Measurements from ENCODE around the gene FASTKD2. TPM values are rescaled to one million over a fixed set of nuclear protein-coding genes. Genes with fewer than 3 reads are reported as not detected.

The FASTKD2 gene
- total and polyA plus RNA-seq, 2 of the 8 experiments (the other 6 are each of a cell fraction or from before 2014, with no cell fraction given) = 35.7 to 38.5 TPM

GRCh38 chr2:206838690-206839089 lies 73.3 kb downstream of the FASTKD2 start:
- H3K9me3 ChIP-seq (ENCODE audit: insufficient read depth in 2 of 2, low read depth in 1 of 2, low read length in 1 of 2) = peaks cover 4 to 8% of the 10 kb centered on the region in 2 experiments; a peak in 2 of 4 replicates
- no peak overlapping the region for H3K4me3 ChIP-seq (ENCODE audit: extremely low read depth in 1 of 4, insufficient read depth in 2 of 4, low read depth in 3 of 4, low read length in 4 of 4)
- no peak overlapping the region for H3K9ac ChIP-seq (replicated peaks in 1 of 4; ENCODE audit: extremely low read depth in 1 of 4, low read depth in 3 of 4, low read length in 3 of 4)
- H2BK5ac ChIP-seq (ENCODE audit: low read depth, low read length) = no peak overlapping the region
- no peaks in the 10 kb centered on the region for H3K79me1 ChIP-seq (ENCODE audit: low read depth, low read length)
- H4K8ac ChIP-seq (ENCODE audit: extremely low read depth, insufficient read depth, low read length) = no peak overlapping the region
- WGBS, 2 experiments (ENCODE audit: extremely low coverage in 1 of 2, insufficient coverage in 1 of 2, insufficient read length in 1 of 2, insufficient replicate concordance in 2 of 2, low coverage in 1 of 2, low lambda C conversion rate in 2 of 2, missing lambda C conversion rate in 1 of 2) = 95% methylated on average over 3 of the region's 3 CpGs; no CpG with 5 or more reads in 1 of the 2 experiments
- no peaks in the 10 kb centered on the region for H3K27me3 ChIP-seq (replicated peaks in 1 of 4; ENCODE audit: control insufficient read depth in 3 of 4, extremely low read depth in 1 of 4, insufficient read depth in 3 of 4, low read length in 3 of 4)
- no peak overlapping the region for H3K56ac ChIP-seq (replicated peaks; ENCODE audit: insufficient read length, low read depth, low read length)
- H3K14ac ChIP-seq (ENCODE audit: insufficient read length) = no peak overlapping the region
- H3K27ac ChIP-seq (ENCODE audit: low read depth, low read length) = no peak overlapping the region
- H2BK15ac ChIP-seq (ENCODE audit: low read length) = no peak overlapping the region
- H3K36me3 ChIP-seq (ENCODE audit: control insufficient read depth in 2 of 4, insufficient read depth in 4 of 4, low read length in 3 of 4) = no peaks in the 10 kb centered on the region
- no peak overlapping the region for H2AK5ac ChIP-seq (ENCODE audit: low read depth, low read length)
- CTCF ChIA-PET (ENCODE audit: partially characterized antibody) = no interaction called here
- H2AFZ ChIP-seq (ENCODE audit: low read length) = no peak overlapping the region
- H3K4me2 ChIP-seq (ENCODE audit: insufficient read depth in 1 of 2, low read depth in 2 of 2, low read length in 2 of 2) = no peak overlapping the region
- no peak overlapping the region for H3K18ac ChIP-seq (ENCODE audit: extremely low read depth, low read length)
- H2BK20ac ChIP-seq (ENCODE audit: low read length) = no peak overlapping the region
- no peak overlapping the region for H4K91ac ChIP-seq (replicated peaks; ENCODE audit: insufficient read length, low read length)
- H4K20me1 ChIP-seq (replicated peaks in 1 of 2; ENCODE audit: control insufficient read depth in 1 of 2, insufficient read depth in 2 of 2, low read length in 2 of 2) = no peaks in the 10 kb centered on the region
- no peaks in the 10 kb centered on the region for H3K23me2 ChIP-seq (ENCODE audit: low read depth, low read length)
- FAIRE-seq (no peak), DNase-seq (ENCODE audit: low read depth in 1 of 2, low spot score in 2 of 2) (no peak)
- POLR2A ChIA-PET (ENCODE audit: partially characterized antibody) = no interaction called here
- no peaks in the 10 kb centered on the region for H3K79me2 ChIP-seq (ENCODE audit: control insufficient read depth in 1 of 2, insufficient read depth in 2 of 2, low read length in 2 of 2)
- no peak for TF ChIP-seq SP1 (IDR thresholded peaks at IDR 0.05; ENCODE audit: low read depth, low read length)
- no peak for TF ChIP-seq RNF2 (IDR thresholded peaks at IDR 0.05; ENCODE audit: borderline replicate concordance, low read depth, low read length, missing control alignments, poor library complexity, severe bottlenecking)
- no peak for TF ChIP-seq JUND (IDR thresholded peaks at IDR 0.05; ENCODE audit: low read length)
- no peak for TF ChIP-seq KDM1A (IDR thresholded peaks at IDR 0.05; ENCODE audit: borderline replicate concordance, low read length)
- TF ChIP-seq SIRT6 (IDR thresholded peaks at IDR 0.05; ENCODE audit: low read length) = no peak
- H3K4ac ChIP-seq (replicated peaks; ENCODE audit: insufficient read length, low read depth, low read length) = no peak overlapping the region
- no peak overlapping the region for H3K23ac ChIP-seq (ENCODE audit: insufficient read length)
- no peak overlapping the region for H2BK120ac ChIP-seq (replicated peaks; ENCODE audit: low read depth, low read length)
- H2BK12ac ChIP-seq (ENCODE audit: low read depth, low read length) = no peak overlapping the region
- no peaks in the 10 kb centered on the region for H3K4me1 ChIP-seq (replicated peaks in 1 of 4; ENCODE audit: control insufficient read depth in 3 of 4, insufficient read depth in 4 of 4, low read length in 3 of 4)
- H4K5ac ChIP-seq (ENCODE audit: insufficient read length, low read depth, low read length) = no peak overlapping the region

All from H1 (cell line).